Upper lobe of left lung (tissue), 6 donors: ENCODE measurements around the gene SLC25A27. TPM values are rescaled to one million over a fixed set of nuclear protein-coding genes. Genes with fewer than 3 reads are reported as not detected.

ENCODE experiments used
- ATAC-seq, 2 donors: fragments of 200-7000 bp; cut with Tn5 transposase; one replicate each; pipeline ENCODE4 v1.9.1; 2022; ENCODE audit warnings: mild to moderate bottlenecking in 2 of 2, moderate library complexity in 2 of 2; ENCODE audit not compliant: low FRiP score in 2 of 2
- DNase-seq, 2 donors: peaks; one replicate each; pipeline ENCODE4 v3.0.0-alpha.2; 2019 to 2020
- H3K27ac ChIP-seq, 4 donors: fragments of 200-600 bp; sonication (generic); one replicate each; pipeline ENCODE4 v1.5.1; 2016 to 2019
- H3K27me3 ChIP-seq, 4 donors: fragments of 200-600 bp; sonication (generic); one replicate each; pipeline ENCODE4 v1.5.1; 2017 to 2019
- H3K36me3 ChIP-seq, 4 donors: fragments of 200-600 bp; sonication (generic); one replicate each; pipeline ENCODE4 v1.5.1; 2016 to 2019
- H3K4me1 ChIP-seq, 4 donors: fragments of 200-600 bp; sonication (generic); one replicate each; pipeline ENCODE4 v1.5.1; 2018 to 2019
- H3K4me3 ChIP-seq, 4 donors: fragments of 200-600 bp; sonication (generic); one replicate each; pipeline ENCODE4 v1.5.1; 2017 to 2019; ENCODE audit warnings: mild to moderate bottlenecking in 2 of 4, moderate library complexity in 1 of 4
- H3K9me3 ChIP-seq, 4 donors: fragments of 200-600 bp; sonication (generic); one replicate each; pipeline ENCODE4 v1.5.1; 2018 to 2019
- CTCF ChIP-seq, 6 experiments: fragments of 450-650 bp in 4 of 6; fragments of 200-600 bp in 2 of 6; sonication (generic) in 2 of 6; IDR thresholded peaks; one replicate each; pipeline ENCODE4 v1.5.1; 2016 to 2019; ENCODE audit warnings: antibody characterized with exemption in 6 of 6
- EP300 ChIP-seq, 4 donors: sonication (generic); formaldehyde crosslinking; IDR thresholded peaks; one replicate each; pipeline ENCODE4 v1.5.1; 2017; ENCODE audit warnings: antibody characterized with exemption in 4 of 4, control low read depth in 2 of 4
- POLR2A ChIP-seq, 4 donors: fragments of 450-650 bp; IDR thresholded peaks; one replicate each; pipeline ENCODE4 v1.5.1; 2016 to 2017; ENCODE audit warnings: antibody characterized with exemption in 4 of 4, mild to moderate bottlenecking in 2 of 4
- POLR2AphosphoS5 ChIP-seq, 2 donors: sonication (generic); formaldehyde crosslinking; IDR thresholded peaks; one replicate each; pipeline ENCODE4 v1.5.1; 2017; ENCODE audit warnings: antibody characterized with exemption in 2 of 2
- WGBS, 2 donors: methylation state at CpG; one replicate each; pipeline ENCODE4 v1.1.5; 2017 to 2018; 5-methylcytosine and 5-hydroxymethylcytosine counted together
- total RNA-seq, 6 donors: library from RNA; depleted of rRNA in 4 of 6; stranded (reverse); fragments of >200 nt in 4 of 6; gene quantifications; one replicate each; pipeline versions ENCODE4 v1.1.0 to v1.2.1, GENCODE V29; 2016 to 2021
- donor health status: DM: no; HTN: no; CAD: no; lungs with moderate emphysema.
- donor health status: DM: no; HTN: yes; CAD: no; lungs with severe emphysema.

The SLC25A27 gene
- total RNA-seq, 6 donors from 2014 or later: 7.8 to 61.8 (median 13.7) TPM

- Histone ChIP-seq H3K9me3 (no peaks in the 10 kb centered on the region), H3K27ac (no peak overlapping the region), H3K36me3 (no peaks in the 10 kb centered on the region), H3K4me3 (no peak overlapping the region), H3K27me3 (no peaks in the 10 kb centered on the region), H3K4me1 (no peaks in the 10 kb centered on the region)
- peak; percentile 21 to 43 for ATAC-seq
- 98% methylated on average over 56 of the region's 85 CpGs; no CpG with 5 or more reads in 1 of the 2 donors for WGBS, 2 donors
- peak in 1 of 2 donors; percentile 82 for DNase-seq
- no peak for TF ChIP-seq POLR2A (IDR thresholded peaks at IDR 0.05)
- TF ChIP-seq POLR2AphosphoS5 (IDR thresholded peaks at IDR 0.05): no peak
- no peak for TF ChIP-seq CTCF (IDR thresholded peaks at IDR 0.05)
- TF ChIP-seq EP300 (IDR thresholded peaks at IDR 0.05): no peak
Measured at GRCh38 chr6:46688117-46688965, 35.6 kb downstream of the SLC25A27 start.

- ATAC-seq (no peak), DNase-seq (no peak)
- H3K9me3 ChIP-seq: no peaks in the 10 kb centered on the region
- H3K27ac ChIP-seq: no peak overlapping the region
- no peaks in the 10 kb centered on the region for H3K36me3 ChIP-seq
- TF ChIP-seq EP300 (IDR thresholded peaks at IDR 0.05) (no peak), POLR2AphosphoS5 (IDR thresholded peaks at IDR 0.05) (no peak)
- no peaks in the 10 kb centered on the region for H3K4me1 ChIP-seq
- WGBS, 2 donors: 94 to 98% methylated on average over 9 to 13 of the region's 13 CpGs
- no peaks in the 10 kb centered on the region for H3K27me3 ChIP-seq
- H3K4me3 ChIP-seq: no peak overlapping the region
Measured at GRCh38 chr6:46688966-46689335, 36.2 kb downstream of the SLC25A27 start.

DNA sequence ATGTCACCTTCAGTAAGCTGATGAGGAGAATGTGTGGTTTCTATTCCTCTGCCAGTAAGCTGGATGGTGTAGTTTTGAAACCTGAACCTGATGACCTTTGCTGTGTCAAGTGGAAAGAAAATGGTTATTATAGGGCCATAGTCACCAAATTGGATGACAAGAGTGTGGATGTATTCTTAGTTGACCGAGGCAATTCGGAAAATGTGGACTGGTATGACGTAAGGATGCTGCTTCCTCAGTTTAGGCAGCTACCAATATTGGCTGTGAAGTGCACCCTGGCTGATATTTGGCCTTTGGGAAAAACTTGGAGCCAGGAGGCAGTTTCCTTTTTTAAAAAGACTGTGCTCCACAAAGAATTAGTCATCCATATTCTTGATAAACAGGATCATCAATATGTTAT, 36.9 kb downstream of the SLC25A27 start:
- no peaks in the 10 kb centered on the region for H3K9me3 ChIP-seq
- H3K36me3 ChIP-seq: no peaks in the 10 kb centered on the region
- ATAC-seq: no peak
- H3K27ac ChIP-seq: no peak overlapping the region
- no peak overlapping the region for H3K4me3 ChIP-seq
- WGBS, 2 donors: 89 to 95% methylated on average over 3 of the region's 3 CpGs
- H3K4me1 ChIP-seq: no peaks in the 10 kb centered on the region
- no peak for DNase-seq
- no peaks in the 10 kb centered on the region for H3K27me3 ChIP-seq
- TF ChIP-seq CTCF (IDR thresholded peaks at IDR 0.05) (no peak), EP300 (IDR thresholded peaks at IDR 0.05) (no peak), POLR2AphosphoS5 (IDR thresholded peaks at IDR 0.05) (no peak), POLR2A (IDR thresholded peaks at IDR 0.05) (no peak)

DNA sequence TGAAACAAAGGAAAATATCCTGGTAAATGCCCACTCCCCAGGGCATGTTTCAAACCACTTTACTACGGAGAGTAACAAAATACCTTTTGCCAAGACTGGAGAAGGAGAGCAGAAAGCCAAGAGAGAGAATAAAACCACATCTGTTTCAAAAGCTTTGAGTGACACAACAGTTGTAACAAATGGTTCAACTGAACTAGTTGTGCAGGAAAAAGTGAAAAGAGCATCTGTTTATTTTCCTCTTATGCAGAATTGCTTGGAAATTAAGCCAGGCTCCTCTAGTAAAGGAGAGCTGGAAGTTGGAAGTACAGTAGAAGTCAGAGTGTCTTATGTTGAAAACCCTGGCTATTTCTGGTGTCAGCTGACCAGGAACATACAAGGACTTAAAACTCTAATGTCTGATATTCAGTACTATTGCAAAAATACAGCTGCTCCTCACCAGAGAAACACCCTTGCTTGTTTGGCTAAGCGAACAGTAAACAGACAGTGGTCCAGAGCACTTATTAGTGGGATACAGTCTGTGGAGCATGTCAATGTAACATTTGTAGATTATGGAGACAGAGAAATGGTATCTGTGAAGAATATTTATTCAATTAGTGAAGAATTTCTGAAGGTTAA, 37.5 kb downstream of the SLC25A27 start:
- Histone ChIP-seq H3K36me3 (no peaks in the 10 kb centered on the region), H3K27me3 (no peaks in the 10 kb centered on the region), H3K9me3 (no peaks in the 10 kb centered on the region), H3K4me3 (no peak overlapping the region), H3K27ac (no peak overlapping the region), H3K4me1 (no peaks in the 10 kb centered on the region)
- DNase-seq (no peak), ATAC-seq (no peak)
- TF ChIP-seq POLR2A (IDR thresholded peaks at IDR 0.05) (no peak), POLR2AphosphoS5 (IDR thresholded peaks at IDR 0.05) (no peak), EP300 (IDR thresholded peaks at IDR 0.05) (no peak), CTCF (IDR thresholded peaks at IDR 0.05) (no peak)
- WGBS, 2 donors: 76 to 84% methylated on average over 2 of the region's 2 CpGs

- WGBS, 2 donors: 56 to 63% methylated on average over 1 of the region's 1 CpG
- H3K4me1 ChIP-seq: no peaks in the 10 kb centered on the region
- H3K4me3 ChIP-seq: no peak overlapping the region
- no peak overlapping the region for H3K27ac ChIP-seq
- H3K27me3 ChIP-seq: no peaks in the 10 kb centered on the region
- DNase-seq: no peak
- no peak for ATAC-seq
- TF ChIP-seq EP300 (IDR thresholded peaks at IDR 0.05) (no peak), POLR2A (IDR thresholded peaks at IDR 0.05) (no peak), CTCF (IDR thresholded peaks at IDR 0.05) (no peak), POLR2AphosphoS5 (IDR thresholded peaks at IDR 0.05) (no peak)
- no peaks in the 10 kb centered on the region for H3K9me3 ChIP-seq
- no peaks in the 10 kb centered on the region for H3K36me3 ChIP-seq
Measured at GRCh38 chr6:46690911-46691451, 38.2 kb downstream of the SLC25A27 start.
